SH-SY5Y (cell line): ENCODE results near the gene RPS27A.

ENCODE experiments used
- GATA2 ChIP-seq: IDR thresholded peaks from 2 replicates; pipeline ENCODE4 v1.6.1; 2011; ENCODE audit warnings: mild to moderate bottlenecking, low read depth, low read length
- GATA3 ChIP-seq: IDR thresholded peaks from 2 replicates; pipeline ENCODE4 v1.6.1; 2011; ENCODE audit warnings: low read depth, mild to moderate bottlenecking, low read length, moderate library complexity

RPS27A gene

DNA sequence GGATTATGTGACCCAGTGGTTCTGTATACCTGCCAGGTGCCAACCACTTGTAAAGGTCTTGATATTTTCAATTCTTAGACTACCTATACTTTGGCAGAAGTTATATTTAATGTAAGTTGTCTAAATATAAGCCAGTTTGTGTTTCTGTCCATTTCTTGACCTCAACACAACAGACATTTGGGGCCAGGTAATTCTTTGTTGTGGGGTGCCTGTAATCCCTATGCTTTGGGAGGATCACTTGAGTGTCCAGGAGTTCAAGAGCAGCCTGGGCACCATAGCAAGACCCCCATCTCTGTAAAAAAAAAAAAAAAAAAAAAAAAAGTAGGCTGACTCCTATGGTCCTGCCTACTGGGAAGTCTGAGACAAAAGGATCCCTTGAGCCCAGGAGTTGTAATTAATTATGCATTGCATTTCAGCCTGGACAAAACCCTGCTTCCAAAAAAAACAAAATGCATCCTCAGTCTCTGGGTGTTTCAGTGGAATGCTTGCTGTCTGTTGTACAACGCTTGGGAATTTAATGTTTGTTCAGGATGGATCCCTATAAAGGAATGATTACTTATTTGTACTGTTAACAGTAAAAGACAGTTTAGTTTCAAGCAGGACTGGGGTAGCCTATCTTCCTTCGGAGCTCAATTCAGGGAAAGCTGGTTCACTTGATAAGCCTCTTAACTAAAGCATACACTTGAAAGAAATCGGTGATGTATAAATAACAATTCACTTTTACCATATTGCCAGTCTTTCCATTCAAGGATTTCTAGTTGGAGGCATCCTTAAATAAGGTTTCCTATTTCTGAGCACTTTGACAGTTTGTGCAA lies 3.4 kb downstream of the RPS27A start:
- no peak for TF ChIP-seq GATA2
- TF ChIP-seq GATA3: no peak

DNA sequence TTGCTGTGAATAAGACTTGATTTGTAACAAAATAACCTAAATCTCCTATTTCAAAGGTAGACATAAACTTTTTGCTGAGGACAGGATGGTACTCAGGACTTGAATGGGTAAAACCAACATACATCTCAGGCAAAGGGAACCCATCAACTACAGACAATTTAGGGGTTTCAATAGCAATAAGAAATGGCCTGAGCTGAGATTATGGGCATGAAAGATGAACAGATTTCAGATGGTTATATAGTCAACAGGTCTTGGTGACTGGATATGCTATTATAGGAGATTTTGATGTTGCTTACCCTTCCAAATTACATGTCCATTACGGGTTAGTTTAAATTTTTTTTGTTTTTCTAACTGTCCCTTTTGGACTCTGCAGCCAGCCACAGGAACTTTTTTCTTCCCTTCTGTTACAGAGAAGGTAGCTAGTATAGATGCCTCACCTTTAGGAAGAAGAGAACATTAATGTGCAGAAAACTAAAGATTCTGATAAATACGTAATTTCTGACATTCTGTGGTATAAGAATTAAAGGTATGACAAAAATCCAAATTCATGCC lies 4.6 kb downstream of the RPS27A start:
- TF ChIP-seq GATA3 (no peak), GATA2 (no peak)

DNA sequence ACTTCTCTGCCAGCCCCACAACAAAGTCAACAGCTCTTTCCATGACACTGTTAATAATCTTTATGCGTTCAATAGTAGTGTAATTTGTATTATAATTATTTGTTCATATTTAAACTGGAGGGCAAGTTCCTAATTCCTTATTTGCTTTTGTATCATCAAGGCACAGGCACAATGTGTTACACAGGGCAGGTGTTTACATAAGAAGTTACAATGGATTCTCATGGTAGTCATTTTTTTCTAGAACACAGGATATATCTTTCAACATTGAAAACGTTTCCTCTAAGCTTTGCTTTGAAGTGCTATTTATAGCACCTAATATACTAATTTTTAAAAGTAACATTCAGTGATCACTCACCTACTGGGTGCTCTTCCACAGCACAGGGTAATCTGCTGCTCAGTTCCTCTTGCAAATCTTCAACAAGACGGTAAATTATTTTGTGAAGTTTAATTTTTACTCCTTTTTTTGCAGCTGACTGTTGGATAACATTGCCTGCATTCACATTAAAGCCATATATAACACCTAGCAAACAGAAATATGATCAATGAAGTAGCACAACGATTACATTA lies 7.3 kb downstream of the RPS27A start:
- no peak for TF ChIP-seq GATA3
- TF ChIP-seq GATA2: no peak

DNA sequence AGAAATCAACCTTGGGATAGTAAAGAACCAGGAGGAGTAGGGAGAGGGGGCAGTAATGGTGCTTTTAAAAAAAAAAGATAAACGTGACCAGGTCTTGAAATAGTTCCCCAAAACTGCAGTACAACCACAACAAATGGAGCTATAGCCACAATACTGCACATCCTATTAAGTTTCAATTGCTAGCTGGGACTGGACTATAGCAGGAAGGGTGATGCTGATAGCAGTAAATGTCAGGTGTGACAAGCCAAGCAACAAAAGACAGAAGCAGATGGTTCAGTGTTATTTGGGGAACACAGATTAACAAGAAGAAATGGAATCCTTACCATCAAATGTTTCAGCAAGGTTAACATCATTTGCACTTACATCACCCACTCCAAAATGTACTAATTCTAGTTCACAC lies 10.1 kb downstream of the RPS27A start:
- TF ChIP-seq GATA3 (no peak), GATA2 (no peak)

DNA sequence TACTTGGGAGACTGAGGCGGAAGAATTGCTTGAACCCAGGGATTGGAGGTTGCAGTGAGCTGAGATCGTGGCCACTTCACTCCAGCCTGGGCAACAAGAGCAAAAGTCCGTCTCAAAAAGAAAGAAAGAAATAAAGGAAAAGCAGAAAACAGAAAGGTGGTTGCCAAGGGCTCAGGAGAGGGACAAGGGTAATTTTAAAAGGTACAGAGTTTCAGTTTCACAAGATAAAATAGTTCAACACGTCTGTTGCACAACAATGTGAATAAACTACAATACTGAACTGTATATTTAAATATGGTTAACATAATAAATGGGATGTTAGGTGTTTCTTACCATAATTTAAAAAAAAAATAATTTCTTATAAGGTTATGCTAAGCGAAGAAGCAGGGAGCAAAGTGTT lies 12.9 kb downstream of the RPS27A start:
- TF ChIP-seq GATA3 (no peak), GATA2 (no peak)

DNA sequence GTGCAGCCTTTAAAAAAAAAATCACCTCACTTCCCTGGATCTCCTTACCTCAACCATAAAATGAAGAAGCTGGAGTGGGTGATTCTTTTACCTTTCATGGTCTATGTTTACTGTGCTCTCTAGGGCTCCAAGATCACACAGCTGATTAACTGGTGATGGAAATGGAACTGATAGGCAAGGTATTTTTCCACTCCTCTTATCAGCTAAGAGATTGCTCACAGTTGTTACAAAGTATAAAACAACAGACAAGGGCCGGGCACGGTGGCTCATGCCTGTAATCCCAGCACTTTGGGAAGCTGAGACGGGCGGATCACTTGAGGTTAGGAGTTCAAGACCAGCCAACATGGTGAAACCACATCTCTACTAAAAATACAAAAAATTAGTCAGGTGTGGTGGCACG lies 14.5 kb downstream of the RPS27A start:
- TF ChIP-seq GATA3: no peak
- no peak for TF ChIP-seq GATA2

DNA sequence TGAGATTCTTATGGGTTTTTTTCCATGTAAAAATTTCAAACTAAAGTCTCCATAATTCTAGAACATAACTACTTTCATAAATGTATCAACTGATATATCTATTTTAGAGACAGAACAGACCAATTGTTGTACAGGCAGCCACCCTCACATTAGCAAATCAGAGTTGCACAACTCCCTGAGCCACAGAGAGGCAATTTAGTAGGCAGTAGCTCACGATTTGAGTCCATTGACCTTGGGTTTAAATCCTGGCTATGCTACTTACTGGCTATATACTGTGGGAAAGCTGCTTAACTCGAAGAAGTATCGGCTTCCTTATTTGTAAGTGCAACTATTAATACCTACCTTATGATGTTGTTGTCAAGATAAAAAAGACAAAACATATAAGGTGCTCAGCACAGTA lies 20.3 kb downstream of the RPS27A start:
- no peak for TF ChIP-seq GATA3
- no peak for TF ChIP-seq GATA2

DNA sequence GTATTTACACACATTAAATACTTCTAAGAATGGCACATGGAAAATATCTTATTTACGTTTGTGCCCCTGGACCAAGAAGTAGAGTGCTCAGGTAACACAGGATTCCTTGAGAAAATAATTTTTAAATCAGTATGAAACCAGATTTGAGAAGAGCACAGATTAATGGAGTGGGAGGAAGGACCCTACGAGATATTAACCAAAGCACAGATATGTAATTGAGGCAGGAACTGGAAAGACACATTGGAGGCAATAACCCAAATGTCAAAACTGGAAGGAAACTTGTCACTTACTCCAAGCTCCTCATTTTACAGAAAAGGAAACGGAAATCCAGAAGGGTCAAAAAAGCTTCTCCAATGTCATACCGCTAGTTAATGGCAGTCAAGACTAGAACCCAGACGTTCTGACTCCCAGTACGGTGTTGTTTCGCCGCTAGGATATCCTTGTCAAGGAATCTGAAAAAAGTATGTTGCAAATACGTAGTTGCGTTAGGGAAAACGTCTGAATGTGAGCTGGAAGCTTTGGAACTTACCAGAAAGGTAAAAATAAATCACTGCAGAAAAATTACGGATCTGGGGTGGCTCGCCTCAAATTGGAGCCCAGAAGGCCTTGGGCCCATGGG lies 35.9 kb downstream of the RPS27A start:
- no peak for TF ChIP-seq GATA2
- no peak for TF ChIP-seq GATA3

DNA sequence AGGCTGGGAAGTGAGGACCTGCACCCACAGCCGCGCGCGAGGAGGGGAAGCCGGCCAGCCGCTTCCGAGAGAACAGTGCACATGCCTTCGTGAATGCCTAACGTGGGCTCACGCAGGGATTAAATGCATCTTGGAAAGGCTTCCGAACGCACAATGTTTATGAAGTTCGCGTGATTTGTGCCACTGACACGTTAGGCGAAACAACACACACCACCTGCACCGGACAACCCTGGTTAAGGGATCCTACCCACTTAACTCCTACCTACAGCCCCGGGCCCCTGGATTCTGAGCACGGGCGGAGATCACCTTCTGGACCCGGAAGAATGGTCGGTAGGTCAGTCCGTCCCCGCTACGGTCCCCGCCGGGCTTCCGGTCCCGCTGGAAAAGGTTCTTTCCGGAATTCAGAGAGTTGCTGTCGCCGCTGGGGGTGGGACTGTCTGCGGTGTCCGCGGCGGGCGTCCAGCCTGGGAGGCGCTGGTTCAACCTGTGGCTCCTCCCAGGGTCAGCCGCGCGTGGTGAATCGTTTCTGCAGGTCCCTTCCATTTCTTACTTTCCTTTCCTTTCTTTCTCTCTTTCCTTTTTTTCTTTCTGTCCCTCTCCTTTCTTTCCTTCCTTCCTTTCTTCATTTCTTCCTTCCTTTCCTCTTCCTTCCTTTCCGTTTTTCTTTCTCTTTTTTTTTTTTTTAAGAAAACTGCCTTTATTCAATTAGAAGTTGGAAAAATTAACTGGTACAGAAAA lies 36.6 kb downstream of the RPS27A start, which contains the start of gene MTIF2:
TSS of gene MTIF2 (minus strand) at position 325 of the 738 bp plus-strand sequence. CDS start 5,373 bp downstream, outside the sequence.
- TF ChIP-seq GATA2 (no peak), GATA3 (no peak)

DNA sequence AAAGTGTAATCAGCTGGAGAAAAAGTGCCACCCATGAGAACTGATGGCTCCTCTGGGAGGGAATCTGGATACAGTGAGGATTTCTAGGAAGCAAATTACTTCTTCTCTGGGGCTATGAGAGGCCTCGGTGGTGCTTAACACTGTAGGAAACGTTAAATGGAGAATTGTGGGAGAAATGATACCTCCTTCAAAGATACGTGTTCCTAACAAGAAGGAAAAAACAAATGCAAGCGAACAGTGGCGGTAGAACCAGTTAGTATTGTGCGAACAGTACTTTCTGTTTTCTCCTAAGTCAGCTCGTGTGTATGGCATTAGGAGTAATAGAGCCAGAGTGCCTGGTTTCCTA lies 37.1 kb downstream of the RPS27A start:
- TF ChIP-seq GATA2: no peak
- no peak for TF ChIP-seq GATA3

DNA sequence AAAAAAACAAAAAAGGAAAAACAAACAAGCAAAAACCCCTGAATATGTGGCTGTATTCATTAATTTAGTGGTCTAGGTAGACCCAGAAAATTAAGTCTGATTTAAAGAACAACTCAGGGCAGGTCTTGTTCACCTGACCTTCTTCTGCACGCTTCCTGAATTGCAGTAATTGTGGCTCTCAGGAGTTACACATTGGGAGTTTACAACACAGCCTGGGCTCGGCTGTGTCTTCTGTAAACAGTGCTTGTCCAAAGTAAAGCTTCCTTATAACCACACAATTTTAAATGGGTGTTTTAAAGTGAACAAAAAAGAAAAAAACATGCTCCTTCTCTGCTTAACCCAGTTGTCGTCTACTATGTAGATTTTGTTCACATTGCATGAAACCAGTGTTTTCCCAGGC lies 44.8 kb downstream of the RPS27A start:
- TF ChIP-seq GATA2 (no peak), GATA3 (no peak)

DNA sequence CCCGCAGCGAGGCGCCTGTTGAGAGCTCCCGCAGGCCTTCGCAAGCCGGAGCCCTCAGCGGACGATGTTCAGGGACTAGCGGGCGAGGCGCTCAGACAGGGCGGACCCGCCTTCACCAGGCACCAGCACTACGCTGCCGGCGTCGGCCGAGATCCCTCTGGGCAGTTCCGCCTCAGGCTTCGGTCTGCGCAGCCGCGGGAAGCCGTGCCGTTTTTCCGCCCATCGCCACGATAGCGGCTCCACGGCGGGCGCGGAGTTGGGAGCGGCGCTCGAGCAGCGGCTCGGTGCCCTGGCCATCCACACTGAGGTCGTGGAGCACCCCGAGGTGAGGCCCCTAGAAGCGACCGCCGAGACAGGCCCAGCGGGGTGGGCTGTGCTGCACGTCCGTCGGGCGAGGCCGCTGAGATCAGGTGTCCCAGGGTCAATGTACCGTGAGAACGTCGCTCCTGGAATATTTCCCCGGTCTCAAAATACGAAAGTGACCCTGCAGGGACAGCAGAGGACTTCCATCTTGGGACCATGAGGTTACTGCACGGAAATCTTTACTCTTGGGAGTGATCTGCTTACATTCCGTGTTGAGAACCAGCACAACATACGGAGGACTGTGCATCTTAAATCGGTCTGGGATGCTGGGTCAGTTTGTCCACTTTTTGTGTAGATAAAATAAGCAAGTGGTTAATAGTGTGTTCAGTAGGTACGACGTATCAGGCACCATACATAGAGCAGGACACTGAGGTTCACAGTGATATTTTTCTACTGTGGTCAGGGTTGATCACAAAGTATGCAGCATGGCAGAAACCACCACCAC lies 49.8 kb downstream of the RPS27A start:
- TF ChIP-seq GATA2: no peak
- no peak for TF ChIP-seq GATA3

DNA sequence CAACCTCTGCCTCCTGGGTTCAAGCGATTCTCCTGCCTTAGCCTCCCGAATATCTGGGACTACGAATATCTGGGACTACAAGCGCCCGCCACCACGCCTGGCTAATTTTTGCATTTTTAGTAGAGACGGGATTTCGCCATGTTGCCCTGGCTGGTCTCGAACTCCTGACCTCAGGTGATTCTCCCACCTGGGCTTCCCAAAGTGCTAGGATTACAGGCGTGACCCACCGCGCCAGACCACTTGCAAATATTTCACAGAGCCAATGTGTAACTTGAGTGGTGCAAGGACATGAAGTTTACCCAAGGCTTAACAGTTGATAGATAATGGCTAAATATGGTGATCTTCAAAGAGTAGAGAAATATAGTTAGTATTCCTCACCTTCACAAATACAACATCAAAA lies 50.6 kb downstream of the RPS27A start:
- TF ChIP-seq GATA3 (no peak), GATA2 (no peak)
